Measurements from ENCODE around the gene ARL14EP.

The ARL14EP gene

DNA sequence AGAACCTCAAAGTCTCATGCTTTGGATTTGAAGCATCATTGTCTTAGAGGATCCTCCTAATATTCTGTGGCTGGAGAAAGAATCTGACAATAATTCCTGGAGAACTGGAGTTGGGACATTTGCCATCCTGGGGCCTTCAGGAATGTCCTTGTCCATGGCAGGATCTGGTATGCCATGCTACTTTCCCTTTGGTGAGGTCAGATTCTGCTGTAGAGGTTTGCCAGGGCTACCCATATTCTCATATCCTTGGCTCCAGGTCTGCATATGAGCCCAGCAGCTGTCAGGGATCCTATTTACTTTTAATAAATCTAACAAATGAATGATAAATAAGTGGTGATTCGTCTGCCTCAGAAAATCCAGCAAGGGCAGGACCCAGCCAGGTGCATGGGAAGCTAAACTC lies 35.0 kb downstream of the ARL14EP start:
- H3K27ac ChIP-seq, result no peak overlapping the region
- TF ChIP-seq, protein P1, sequence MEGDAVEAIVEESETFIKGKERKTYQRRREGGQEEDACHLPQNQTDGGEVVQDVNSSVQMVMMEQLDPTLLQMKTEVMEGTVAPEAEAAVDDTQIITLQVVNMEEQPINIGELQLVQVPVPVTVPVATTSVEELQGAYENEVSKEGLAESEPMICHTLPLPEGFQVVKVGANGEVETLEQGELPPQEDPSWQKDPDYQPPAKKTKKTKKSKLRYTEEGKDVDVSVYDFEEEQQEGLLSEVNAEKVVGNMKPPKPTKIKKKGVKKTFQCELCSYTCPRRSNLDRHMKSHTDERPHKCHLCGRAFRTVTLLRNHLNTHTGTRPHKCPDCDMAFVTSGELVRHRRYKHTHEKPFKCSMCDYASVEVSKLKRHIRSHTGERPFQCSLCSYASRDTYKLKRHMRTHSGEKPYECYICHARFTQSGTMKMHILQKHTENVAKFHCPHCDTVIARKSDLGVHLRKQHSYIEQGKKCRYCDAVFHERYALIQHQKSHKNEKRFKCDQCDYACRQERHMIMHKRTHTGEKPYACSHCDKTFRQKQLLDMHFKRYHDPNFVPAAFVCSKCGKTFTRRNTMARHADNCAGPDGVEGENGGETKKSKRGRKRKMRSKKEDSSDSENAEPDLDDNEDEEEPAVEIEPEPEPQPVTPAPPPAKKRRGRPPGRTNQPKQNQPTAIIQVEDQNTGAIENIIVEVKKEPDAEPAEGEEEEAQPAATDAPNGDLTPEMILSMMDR (conservative IDR thresholded peaks at IDR 0.05), result no peak

DNA sequence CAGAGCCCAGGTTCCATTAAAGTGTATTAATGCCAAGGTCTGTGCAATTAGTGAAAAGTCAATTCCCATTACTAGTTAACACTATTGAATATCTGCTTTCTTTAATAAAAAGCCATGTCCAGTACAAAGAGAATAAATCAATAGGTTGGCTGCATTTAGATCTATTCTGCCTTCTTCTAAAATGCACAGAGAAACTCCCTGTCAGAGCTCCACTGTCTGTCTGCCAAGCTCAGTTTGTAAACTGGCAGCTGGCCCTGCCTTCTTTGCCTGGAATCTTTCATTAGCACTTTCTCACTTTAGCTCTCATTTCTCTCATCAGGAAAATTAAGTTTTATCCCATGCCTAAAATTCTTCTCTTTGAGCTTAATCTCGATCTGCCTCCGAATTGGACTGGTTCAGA lies 35.6 kb downstream of the ARL14EP start:
- no peak for TF ChIP-seq ZFX (IDR thresholded peaks at IDR 0.05)
- TF ChIP-seq, protein P1 (conservative IDR thresholded peaks at IDR 0.05), result no peak
- no peak overlapping the region for H3K27ac ChIP-seq

DNA sequence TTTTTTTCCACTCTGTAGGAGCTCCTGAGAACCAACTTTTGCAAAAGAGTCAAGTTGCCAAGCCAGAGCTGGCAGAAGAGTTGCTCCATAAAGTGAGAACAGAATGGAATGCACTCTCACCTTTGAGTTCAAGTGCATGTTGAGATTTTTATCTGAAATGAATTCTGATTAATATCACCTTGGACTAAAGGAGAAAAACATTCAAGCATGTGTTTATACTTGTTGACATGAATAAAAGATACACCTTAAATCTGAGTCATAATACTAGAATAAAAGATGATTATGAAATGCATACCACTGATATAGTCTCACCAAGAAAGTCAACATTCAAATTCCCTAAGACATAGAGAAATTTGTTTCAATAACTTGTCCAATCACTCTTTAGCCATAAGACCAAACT lies 37.8 kb downstream of the ARL14EP start:
- no peak overlapping the region for H3K27ac ChIP-seq
- TF ChIP-seq ZFX (IDR thresholded peaks at IDR 0.05), result no peak
- TF ChIP-seq, protein P1 (conservative IDR thresholded peaks at IDR 0.05), result no peak

DNA sequence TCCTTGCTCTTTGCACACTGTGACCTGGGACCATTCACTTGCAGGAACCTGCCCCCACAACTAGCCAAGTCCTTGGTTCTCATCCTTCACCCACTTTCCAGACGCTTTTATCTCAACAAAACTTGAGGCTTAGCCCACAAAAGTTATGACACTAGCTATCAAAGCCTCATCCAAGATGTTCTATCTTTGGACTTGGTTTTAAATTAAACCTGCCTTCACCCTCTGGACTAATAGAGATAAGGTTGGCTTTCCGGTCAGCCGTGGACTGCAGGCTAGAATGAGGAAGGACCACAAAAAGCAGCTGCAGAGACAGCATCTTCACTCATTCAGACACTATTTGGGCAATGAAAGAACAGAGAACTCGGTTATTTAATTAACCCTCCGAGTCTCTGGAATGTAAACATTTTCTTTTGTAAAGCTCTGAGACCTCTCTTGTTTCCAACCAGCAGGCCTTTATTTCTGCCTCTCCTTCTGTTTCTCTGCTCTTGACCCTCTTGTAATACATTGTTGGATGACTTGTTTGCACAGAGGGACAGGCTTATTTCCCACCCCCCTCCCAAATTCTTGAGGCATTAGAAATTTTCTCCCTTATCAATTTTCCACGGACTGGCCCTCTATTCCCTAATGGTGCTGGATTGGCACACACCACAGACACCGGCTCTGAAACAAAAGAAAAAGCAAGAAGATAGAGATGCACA lies 41.4 kb downstream of the ARL14EP start:
- no peak for TF ChIP-seq ZFX (IDR thresholded peaks at IDR 0.05)
- TF ChIP-seq, protein P1 (conservative IDR thresholded peaks at IDR 0.05), result no peak
- no peak overlapping the region for H3K27ac ChIP-seq

DNA sequence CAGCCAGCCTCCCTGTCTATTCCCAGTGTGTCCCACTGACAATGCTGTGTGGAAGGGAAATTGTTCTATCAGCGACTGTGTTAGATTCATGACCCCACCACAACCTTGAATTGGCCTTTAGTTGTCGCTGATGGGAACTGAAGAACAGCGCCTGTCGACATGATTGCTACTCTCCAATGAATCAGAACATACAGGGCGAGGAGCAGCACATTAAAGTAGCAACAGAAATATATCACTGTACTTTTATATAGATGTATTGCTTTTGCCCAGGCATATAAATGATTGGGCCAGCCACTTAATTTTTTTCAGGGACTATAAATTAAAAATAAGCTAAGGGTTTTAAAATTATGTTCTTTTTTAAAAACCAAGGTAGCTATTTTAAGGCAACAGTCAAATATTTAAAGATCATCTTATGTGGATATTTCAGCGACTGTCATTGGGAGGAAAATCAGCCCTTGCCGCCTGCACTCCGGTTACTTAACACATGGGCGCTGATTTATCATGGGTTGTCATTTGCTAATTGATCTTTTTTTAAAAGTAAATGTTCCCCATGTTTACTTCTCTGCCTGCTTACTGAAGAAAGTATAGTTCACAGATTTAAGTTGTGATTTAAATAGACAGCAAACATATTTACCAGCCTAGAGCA lies 42.1 kb downstream of the ARL14EP start:
- TF ChIP-seq ZFX (IDR thresholded peaks at IDR 0.05), result no peak
- TF ChIP-seq, protein P1 (conservative IDR thresholded peaks at IDR 0.05), result no peak
- no peak overlapping the region for H3K27ac ChIP-seq

DNA sequence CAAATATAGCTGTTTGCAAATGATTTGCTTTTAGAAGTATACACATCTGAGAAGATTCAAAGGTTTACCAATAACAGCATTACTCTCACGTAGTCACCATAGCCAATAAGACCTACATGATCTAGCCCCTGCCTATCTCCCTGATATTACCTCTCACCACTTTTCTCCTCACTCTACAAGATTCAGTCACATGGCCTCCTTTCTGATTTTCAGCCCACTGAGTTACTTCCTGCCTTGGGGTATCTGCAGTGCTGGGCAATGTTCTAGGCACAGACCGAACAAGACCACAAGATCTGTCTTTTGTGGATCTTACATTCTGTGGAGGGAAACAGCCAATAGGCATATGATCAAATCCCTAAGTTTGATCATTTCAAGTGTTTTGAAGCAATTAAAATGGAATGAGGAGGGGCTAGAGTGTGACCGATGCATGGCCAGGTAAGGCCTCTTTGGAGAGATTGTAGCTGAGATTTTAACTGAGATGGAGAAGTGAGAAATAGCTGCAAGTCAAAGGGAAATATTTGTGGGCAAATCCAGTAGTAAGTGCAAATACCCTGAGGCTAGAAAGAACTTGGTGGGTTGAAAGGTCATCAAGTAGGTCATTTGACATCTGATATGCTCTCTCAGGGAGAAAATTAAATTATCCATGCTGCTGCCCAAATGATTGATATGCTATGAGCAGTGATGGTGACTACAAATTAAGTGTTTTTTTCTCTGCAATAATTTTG lies 43.1 kb downstream of the ARL14EP start:
- TF ChIP-seq, protein P1 (conservative IDR thresholded peaks at IDR 0.05), result no peak
- no peak for TF ChIP-seq ZFX (IDR thresholded peaks at IDR 0.05)
- H3K27ac ChIP-seq, result no peak overlapping the region

DNA sequence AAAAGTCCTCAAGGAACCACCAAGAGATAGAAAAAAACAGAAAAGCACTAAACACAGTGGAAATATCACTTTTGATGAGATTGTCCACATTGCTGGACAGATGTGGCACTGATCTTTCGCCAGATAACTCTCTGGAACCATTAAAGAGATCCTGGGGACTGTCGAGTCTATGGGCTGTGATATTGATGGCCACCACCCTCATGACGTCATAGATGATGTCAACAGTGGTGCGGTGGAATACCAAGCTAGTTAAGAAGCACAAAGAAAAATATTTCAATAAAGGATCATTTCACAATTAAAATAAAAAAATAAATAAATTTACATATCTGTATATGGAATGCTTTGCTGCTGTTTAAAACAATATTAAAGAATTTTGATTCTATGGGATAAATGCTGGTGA lies 45.5 kb downstream of the ARL14EP start:
- no peak overlapping the region for H3K27ac ChIP-seq
- no peak for TF ChIP-seq ZFX (IDR thresholded peaks at IDR 0.05)
- TF ChIP-seq, protein P1 (conservative IDR thresholded peaks at IDR 0.05), result no peak

Data from C4-2B (cell line).